ENCODE measurements around the gene IQGAP3.

Gene IQGAP3

DNA sequence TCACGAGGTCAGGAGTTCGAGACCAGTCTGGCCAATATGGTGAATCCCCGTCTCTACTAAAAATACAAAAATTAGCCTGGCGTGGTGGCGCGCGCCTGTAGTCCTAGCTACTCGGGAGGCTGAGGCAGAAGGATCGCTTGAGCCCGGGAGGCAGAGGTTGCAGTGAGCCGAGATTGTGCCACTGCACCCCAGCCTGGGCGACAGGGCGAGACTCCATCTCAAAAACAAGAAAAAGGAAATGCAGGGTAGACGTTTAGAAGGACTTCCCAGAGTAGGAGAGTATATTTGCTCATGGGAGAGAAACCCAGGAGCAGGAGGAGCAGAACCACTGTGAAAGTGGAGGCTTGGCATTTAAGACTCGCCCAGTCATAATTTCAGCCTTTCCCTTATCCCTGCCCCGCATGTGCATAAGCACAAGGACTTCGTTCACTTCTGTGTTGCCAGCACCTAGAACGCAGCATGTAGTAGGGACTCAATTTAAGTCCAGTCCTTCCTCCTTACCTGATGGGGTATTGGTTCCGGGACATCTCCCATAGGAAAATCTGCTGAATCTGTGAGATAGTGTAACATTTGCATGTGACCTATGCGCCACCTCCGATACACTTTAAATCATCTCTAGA is 66.6 kb downstream of the IQGAP3 start:
- no peak for DNase-seq

DNA sequence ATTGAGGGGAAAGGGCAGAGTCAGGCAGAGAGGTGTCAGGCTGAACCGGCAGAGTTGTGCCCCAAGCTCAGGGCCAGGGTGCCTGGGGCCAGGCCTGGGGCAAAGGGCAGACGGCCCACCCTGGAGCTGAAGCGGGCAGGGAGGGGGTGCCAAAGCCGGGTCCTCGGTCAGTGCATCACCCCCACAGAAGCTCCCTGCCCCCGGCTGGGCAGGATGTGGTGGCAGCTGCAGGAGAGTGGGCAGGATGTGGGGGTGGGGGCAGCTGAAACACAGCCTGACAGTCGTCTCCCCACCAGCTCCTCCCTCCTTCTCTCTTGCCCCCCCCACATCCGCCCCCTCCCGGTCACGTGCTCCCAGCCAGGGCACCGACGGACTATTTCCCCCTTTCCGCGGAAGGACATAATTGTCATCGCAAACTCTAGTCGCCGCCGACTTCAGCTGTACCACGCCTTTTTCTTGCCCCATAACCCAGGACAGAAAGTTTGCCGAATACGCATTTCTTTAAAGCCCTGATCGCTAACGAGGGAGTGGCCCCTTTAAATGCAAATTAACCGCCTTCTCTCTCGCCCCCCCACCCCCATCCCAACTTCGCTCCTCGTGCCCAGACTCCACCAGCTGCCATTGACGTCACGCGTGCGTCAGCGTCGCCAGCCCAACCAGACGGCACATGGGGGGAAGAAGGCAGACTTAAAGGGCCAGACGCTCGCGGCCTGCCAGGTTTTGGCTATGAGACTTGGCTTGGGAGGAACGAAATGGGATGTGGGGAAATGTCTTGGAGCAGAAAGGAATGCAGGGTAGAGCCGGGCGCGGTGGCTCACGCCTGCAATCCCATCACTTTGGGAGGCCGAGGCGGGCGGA is 67.3 kb downstream of the IQGAP3 start:
- DNase-seq, result peak; percentile 99

DNA sequence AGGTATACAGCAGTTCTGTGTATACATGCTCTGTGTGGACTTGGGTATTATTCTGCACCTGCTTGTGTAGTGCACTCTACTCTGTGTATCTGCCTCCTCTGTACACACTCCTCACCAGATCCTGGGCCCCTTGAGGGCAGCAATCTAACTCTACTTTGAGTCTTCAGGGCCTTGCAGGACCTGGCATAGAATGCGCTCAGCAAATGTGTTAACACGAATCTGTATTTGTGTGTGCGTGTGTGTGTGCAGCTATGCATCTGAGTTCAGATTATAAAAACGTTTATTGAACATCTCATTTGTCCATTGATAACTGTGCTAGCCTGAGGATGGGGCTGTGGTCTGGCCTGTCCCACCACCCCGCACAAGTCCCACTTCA is 67.9 kb downstream of the IQGAP3 start:
- peak; percentile 61 for DNase-seq

DNA sequence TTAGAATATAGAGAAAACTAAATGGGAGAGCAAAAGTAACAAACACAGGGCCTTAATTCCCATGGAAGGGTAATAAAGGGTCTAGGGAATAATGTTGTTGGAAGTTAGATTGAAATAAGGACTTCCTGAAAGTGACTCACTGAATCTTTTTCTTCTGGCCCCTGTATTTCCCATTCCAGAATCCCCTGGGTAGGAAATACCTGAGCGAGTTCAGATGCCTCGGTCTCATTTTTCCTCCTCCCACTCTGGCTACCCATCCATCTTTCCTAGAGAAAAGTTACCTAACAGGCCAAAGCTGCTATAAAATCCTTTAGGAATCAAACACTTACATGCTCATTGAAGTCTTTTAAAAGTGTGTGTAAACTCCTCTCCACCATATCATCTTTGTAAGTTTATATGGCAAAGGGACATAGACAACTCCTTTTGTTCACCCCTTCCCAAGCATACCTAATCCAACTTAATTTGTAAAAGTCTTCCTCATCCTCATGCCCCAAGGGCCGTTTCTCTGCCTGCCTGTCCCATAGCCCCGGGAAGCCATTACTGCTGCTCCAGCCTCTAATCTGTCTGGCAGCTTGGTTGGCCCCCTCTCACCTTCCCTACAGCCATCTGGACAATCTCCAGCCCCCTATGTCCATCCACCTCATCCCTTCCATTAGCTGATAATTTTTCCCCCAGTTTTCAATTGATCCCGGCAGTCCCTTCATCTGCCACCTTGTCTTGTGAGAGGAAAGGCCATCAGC is 68.5 kb downstream of the IQGAP3 start:
- DNase-seq, result no peak

DNA sequence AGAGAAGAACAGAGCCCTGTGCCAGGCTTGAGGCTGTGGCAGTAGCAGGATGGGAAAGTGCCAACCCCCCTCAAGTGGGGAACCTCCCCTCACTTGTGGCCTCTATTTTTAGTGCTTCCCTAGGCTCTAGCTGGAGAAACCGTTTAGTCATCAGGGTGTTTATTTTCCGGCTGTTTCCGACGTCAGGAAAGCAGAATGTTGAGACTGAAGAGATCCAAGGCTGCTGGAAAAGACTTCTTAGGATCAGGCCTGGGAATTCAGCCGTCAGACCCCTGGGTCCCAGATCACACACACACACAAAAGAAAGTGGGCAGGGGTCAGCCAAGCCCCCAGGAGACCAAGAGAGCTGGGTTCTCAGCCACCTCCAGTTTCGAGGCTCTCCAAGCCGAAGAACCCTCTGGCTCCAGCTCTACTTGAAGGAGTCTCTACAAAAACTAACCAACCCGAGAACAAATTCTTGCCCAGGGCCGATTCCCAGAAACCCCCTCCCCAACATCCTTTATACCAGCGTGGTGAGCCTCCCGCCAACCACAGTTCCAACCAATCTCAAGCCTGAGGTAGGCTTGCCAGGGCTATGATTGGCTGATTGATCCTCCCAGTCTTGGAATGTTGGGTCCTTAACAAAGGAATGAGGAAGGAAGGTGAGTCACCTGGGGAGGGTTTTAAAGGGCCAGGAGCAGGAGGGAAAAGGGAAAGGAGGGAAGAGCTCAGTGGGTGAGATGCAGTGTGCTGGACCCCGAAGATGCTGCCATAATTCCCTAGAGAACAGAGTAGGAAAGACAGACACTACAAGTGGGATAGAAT is 69.3 kb downstream of the IQGAP3 start:
- peak; percentile 21 for DNase-seq

DNA sequence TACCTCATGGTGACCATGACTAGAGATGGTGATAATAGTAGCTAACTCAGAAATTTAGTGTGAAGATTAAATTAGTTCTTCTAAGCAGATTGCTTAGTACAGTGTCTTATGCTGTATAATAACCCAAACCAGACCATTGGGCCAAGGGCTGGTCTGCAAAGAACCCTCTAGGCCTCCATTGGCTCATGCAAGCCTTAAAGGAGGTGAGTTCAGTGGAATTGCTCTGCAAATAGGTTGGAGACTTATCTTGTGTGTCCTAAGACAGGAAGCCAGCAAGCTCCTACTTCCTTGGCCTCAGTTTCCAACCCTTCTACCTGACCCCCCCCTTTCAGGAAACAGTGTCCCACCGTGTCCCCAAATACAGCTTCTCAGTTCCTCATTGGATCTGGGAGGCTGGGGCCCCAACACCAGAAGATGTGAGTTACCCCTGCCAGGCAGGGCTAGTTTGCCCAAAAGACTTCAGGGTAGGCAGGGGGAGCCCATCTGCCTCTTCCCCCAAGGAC is 69.9 kb downstream of the IQGAP3 start:
- no peak for DNase-seq

DNA sequence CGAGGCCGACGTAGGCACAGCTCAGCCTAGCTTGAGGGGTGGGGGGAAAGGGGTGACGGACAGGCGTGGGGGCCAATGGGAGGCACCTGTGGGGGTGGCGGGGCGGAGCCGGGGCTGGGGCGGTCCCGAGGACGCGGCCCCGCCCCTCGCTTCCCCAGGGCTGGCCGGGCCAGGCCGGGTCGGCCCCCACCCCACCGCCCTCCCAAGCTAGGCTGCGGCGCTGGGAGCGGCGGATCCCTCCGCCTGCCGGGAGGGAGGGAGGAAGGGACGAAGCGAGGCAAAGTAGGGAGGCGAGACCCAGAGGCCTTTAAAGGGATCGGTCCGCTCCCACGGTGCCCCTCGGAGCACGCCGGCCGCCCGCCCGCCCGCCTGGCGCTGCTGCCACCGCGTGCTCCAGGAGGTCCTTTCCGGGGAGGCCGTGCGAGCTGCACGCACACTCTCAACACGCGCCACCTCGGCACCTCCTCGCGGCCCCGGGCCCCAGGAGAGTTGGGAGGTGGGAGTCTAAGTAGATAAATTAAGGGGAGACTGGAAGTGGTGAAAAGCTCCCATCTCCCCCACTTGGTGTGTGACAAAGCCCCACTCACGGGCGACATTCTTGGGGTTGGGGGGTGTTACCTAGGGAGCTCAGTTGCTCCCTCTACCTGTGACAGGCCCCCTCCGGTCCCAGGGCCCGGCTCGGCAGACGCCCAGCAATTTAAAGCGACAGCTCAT is 71.4 kb downstream of the IQGAP3 start:
- peak; percentile 99 for DNase-seq

DNA sequence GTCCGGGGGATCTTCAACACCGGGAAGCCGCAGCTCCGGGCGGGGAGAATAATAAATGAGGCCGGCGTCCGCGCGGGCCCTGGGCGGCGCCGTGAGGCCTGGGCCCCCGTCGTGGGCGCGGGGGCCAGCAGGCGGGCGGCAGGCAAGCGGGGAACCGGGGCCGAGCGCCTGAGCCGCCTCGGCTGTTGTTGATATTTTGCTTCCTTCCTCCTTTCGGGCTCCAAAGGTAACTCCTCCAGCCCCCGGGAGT is 71.9 kb downstream of the IQGAP3 start, which contains the start of gene MEF2D:
TSS of gene MEF2D (minus strand) at position 233 of the 250 bp plus-strand sequence. CDS start 17,483 bp downstream, outside the sequence.
- no peak for DNase-seq

DNA sequence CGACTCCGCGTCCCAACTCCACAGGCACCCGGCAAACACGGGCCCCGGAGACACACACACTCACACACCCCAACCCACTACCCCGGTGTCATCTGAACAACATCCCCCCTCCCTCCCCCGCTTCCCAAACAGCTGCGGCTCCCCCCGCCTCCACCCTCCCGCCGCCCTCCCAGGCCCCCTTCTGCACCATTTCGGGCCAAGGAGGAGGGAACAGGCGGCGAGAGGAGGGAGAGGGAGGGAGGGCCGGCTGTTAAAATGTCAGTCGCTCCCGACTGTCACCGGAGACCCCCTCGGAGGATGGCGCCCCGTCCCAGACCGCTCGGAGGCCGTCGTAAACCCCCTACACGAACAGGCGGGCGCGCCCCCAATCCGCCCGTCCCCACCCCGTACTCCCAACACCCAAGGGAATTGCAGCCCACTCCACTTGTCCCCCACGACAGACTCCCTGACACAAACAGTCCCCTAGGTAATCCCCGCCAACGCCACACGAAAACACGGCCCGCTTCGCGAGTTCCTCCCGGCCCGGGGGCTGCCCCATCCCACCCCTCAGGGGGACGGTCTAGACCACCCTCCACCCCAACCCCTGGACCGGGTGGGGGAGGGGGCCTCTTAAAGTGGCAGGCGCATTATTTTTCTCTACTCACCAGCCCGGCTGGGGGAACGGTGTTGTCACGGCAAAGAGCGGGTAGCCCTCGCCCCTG is 72.4 kb downstream of the IQGAP3 start:
- peak; percentile 80 for DNase-seq

DNA sequence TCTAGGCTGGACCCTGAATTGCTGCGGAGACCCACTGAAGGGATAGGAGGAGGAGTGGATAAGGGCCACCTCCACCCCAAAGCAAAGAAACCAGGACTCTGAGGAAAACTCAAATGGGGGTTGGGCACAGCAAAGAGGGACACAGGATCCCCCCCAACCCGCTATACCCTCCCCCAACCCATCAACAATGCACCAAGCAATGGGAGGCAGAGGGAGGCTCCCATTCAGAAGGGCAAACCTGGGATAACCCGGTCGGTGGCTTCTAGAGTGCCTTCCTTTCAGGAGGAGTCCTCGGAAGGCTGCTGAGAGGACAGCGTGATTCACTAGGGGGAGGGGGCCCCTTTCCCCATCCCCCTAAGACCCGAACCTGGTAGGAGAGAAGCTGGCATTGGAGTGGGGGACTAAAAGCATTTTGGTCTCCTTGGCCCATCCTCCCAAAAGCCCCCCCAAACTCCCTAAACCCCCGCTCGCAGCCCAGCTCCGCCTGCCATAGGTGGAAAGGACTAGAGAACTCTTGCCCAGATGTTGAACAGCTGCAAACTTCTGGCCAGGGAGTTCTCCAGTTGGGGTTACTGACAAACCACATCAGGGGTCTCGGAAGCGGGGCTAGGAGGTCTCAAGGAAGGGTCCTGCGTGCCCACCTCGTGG is 73.0 kb downstream of the IQGAP3 start:
- peak; percentile 44 for DNase-seq

DNA sequence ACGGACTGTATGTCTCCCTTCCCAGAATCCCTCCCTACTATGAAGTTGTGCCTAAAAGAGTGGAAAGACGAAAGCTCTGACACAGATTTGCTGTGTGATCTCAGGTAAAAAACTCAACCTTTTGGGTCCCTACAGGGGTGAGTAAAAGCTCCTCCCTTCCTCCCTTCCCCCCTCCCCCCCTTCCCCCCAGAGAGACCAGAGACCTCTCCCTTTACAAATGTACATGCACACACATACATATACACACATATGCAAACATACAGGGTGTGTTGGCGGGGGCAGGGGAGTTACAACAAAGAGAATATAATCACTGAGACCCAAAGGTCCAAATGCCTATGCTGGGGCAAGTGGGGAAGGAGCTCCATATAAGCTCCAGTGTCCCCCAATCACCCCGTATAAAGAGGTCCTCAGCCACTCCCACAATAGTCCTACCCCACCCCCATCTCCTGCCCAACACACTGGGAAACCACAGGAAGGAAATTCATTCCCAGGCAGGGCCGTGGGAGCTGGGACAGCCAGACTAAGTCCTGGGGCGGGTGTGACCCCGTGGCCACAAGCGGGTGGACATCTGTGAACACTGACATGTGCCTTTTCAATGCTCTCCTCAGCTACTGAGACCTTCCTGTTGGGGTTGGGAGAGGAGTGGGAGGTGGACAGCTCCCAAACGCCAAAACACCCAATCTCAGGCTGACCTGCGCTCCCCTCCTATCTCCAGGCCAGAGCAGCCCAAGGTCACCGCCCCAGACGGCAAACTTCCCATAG is 73.8 kb downstream of the IQGAP3 start:
- DNase-seq, result peak; percentile 19

DNA sequence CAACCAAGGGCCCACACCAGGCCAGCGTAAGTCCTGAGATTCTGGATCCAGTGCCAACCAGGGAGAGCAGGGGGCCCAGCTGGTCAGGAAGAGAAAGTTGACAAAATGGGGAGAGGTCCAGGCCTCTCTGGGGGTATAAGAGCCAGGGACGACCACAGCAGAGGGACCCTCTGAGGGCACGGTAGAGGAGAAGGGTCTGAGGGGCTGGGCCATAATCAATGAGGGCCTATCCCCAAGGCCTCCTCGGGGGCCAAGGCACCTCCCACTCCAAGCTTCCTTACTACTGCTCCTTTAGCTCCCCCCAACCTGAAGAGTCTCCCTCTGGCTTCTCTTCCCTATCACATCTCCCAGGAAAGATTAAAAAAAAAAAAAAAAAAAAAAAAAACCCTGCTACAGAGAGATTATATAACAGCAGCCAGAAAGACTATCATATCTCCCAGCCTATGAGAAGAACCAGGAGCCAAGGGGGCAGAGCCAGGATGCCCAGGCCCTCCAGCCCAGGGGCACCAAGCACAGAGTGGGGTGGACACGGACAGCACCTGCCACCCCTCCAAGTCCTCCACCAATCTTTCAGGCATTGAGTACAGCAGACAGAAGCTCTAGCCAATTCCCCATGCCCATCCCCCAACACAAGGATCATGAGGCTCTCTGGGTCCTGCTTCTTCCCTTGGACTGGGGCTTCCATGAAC is 74.5 kb downstream of the IQGAP3 start:
- no peak for DNase-seq

DNA sequence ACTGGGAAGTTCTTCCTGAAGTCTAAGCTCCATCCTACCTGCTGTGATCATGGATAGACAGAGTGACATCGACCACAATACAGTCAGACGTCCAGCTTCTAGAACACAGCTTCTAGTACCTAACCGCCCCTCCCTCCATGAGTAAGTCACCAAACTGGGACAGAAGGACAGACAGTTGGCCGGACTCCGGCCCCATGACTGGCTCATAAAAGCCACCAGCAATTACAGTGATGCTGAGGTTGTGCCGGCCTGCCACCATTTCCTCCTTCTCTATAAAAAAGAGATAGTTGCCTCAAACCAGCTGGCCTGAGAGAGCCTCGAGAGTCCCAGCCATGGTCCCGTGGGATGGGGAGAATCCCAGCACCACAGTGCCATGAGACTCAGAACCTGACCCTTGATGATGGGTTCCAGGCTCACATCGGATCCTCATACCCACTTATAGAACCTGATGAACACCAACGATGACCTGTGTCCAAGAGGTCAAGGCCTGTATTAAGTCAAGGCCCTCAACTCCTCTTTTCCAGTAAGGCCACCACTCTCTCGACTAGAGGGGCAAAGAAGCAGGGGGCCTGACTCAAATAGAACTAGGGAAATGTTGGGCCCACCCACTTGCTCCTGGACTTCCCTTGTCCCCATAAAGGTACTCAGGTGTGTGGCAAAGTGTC is 75.2 kb downstream of the IQGAP3 start:
- no peak for DNase-seq

DNA sequence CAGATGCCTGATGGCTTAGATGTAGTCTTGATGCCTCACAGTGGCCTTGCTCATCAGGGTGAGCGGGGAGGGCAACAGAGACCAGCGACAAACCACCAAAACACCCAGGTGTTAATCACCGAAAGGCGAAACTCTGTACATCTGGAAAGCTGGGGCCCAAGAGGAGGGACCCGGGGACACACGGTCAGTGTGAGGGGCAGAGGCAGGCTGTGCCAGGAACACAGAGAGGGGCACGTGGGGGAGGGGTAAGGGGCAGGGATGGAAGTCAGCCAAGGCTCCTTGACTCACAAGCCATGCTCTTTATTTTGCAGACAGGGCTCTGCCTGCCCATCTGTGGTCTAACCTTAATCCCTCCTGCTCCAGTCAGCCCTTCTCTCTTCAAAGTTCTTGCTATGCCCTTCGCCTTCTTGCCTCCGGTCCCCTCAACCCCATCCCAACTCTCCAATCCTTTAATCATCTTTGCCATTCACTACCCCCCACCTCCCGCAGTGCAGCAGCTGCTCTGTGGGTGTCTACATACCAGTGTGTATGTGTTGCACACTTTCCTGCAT is 76.1 kb downstream of the IQGAP3 start:
- peak; percentile 34 for DNase-seq

DNA sequence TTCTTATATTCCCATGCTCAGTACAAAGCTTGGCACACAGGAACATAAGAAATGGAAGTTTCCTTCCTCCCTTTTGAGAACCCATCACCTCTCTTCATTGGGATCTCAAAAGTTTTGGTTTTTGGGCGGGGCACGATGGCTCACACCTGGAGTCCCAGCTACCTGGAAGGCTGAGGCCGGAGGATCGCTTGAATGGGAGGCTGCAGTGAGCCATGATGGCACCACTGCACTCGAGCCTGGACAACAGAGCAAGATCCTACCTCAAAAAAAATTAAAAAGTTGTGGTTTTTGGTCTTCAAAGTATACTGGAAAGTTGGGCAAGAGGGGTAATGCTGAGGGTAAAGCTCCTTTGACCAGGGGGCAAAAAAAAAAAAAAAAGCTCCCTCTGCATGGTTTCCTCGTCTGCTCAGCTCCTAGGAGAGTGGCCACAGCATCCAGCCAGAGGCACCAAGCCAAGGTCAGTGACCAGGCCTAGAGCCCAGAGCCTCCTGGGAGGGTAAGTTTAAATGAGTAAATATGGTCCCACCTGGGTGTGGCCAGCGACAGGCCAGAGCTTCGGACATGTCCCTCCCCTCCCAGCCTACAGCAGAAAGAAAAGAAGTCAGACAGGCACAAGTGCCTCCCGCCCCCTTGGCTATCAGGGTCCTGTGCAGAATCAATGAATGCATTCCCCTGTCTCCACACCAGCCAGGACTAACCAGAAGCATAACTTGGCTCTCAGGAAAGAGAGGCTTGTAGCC is 76.8 kb downstream of the IQGAP3 start:
- DNase-seq, result no peak

DNA sequence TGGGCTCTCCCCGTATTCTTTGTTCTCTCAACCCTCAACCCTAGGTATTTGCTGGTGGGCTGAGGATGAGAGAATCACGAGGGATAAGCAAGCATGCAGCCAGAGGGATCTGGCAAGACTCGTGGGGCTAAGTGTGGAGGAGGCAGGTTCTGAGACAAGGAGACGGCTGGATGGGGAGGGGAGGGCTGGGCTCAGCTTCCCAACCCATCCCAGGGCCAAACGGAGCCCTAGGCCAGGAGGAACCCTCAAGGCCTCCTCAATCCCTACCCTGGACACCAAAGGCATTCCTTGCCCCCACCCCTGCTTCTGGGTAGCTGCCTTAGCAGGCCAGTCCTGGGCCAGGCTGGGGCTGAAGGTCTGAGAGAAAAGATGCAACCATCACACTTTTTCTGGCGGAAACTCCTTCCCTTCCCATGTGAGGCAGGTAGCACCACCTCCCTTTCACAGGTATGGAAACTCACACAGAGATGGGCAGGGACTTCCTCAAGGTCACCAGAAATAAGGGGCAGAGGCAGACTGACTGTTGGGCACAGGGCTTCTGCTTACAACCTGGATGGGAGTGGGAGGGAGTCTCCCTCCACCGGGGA is 78.0 kb downstream of the IQGAP3 start:
- no peak for DNase-seq

DNA sequence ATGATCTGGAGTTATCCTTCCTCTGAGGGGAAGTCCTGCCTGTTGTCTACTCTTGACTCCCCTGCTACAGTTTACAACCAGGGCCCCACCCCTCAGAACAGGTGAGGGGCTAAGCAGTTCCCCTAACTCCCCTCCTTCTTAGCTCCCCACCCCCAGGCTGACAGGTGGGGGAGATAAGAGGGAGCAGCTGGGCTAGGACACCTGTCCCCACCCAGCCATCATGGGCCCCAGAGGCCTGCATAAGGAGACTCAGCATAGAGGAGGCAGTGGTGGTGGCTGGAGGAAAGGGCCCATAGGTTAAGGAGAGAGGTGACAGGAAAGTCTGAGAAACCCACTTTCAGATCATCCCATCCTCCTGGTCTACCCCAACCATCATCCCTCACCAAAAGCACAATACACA is 78.6 kb downstream of the IQGAP3 start:
- no peak for DNase-seq

All from NCI-H69 (cell line).